Measurements from ENCODE around the gene RDX.

DNA sequence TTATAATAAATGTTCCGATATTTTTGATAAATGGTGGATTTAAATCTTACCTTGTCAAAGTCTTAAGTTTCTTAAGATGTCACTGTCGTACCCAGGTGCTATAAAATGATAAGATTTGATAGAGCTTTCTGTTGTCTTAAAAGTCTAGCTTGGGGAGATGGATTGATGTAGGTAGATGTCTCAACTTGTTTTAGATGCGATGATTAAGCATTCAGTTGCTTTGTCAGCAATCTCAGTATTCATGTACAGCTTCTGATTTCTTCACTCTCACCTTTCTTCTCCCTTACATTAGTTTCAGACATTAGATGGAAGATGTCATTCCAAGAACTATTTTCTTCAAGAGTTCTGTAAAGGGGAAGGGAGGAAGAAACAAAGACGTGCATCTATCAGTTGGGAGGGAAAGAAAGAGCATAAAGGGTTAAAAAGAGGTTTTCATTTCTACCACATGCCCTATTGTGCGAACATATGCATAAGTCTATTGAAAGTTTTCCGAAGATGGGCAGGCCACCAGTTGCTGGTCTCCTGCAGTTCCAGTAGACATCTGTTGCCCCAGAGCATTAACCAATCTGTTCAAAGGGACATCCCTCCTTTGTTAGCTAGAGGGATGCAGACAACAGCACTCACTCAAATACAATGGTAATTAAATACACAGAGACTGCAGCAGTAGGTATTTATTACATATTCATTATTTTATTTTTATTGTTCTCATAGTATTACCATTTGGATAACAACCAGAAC, 164.9 kb downstream of the RDX start:
- TF ChIP-seq, protein P1, sequence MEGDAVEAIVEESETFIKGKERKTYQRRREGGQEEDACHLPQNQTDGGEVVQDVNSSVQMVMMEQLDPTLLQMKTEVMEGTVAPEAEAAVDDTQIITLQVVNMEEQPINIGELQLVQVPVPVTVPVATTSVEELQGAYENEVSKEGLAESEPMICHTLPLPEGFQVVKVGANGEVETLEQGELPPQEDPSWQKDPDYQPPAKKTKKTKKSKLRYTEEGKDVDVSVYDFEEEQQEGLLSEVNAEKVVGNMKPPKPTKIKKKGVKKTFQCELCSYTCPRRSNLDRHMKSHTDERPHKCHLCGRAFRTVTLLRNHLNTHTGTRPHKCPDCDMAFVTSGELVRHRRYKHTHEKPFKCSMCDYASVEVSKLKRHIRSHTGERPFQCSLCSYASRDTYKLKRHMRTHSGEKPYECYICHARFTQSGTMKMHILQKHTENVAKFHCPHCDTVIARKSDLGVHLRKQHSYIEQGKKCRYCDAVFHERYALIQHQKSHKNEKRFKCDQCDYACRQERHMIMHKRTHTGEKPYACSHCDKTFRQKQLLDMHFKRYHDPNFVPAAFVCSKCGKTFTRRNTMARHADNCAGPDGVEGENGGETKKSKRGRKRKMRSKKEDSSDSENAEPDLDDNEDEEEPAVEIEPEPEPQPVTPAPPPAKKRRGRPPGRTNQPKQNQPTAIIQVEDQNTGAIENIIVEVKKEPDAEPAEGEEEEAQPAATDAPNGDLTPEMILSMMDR (conservative IDR thresholded peaks at IDR 0.05), result no peak
- TF ChIP-seq EZH2 (IDR thresholded peaks at IDR 0.05; ENCODE audit: low read depth), result no peak

All from PC-9 (cell line).